Measurements from ENCODE around the gene SUFU.
A peak's percentile ranks its signal among the peaks of the same experiment; 100 is the strongest.

SUFU gene

GRCh38 chr10:102633848-102634247 lies 130.1 kb downstream of the SUFU start:
- DNase-seq (ENCODE audit: low spot score), result no peak
- in situ Hi-C loops (cut with MboI; ENCODE audit: low pct_unique_long_range_greater_than_20kb, low sequenced_read_pairs, unreplicated experiment), result no loop called here
- TF ChIP-seq CTCF (IDR thresholded peaks at IDR 0.05; ENCODE audit: extremely low read depth, insufficient read depth, missing control alignments), result no peak

- in situ Hi-C loops (cut with MboI; ENCODE audit: low pct_unique_long_range_greater_than_20kb, low sequenced_read_pairs, unreplicated experiment), result no loop called here
- TF ChIP-seq CTCF (IDR thresholded peaks at IDR 0.05; ENCODE audit: extremely low read depth, insufficient read depth, missing control alignments), result no peak
- no peak for DNase-seq (ENCODE audit: low spot score)
Measured at GRCh38 chr10:102634686-102635085, 130.9 kb downstream of the SUFU start.

DNA sequence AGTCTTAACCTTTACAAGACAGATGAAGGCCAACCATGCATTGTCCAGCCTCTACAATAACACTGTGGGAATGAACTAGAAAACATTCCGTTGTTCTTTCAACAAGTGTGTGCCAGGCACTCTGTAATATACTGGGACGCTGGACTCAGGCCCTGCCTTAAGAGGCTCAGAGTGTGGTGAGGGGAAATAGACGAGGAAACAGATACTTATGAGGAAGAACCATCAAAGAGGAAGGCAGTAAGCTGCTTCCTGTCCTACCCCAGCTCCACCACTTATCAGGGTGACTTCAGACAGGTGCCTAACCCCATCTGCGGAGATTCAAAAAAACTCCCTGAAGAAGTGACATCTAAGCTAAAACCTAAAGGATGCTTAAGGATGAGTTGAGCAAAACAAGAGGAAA lies 131.6 kb downstream of the SUFU start:
- DNase-seq (ENCODE audit: low spot score), result no peak
- no peak for TF ChIP-seq CTCF (IDR thresholded peaks at IDR 0.05; ENCODE audit: extremely low read depth, insufficient read depth, missing control alignments)
- in situ Hi-C loops (cut with MboI; ENCODE audit: low pct_unique_long_range_greater_than_20kb, low sequenced_read_pairs, unreplicated experiment), result no loop called here

DNA sequence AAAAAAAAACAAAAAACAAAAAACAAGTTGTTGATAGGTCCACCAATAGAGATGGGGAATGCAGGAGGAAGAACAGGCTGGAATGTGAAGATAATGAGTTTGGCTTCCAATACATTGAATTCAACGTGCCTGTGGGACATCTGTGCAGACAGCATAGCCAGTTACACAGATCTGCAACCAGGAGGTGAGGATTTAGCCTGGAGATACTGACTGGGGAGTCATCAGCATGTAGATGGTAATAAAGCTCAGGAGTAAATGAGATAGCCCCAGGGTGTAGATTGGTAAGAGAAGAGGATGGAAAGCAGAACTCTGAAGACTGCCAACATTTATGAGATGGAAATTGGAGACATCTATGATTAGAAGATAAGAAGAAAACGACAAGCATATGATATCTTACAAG lies 135.8 kb downstream of the SUFU start:
- DNase-seq (ENCODE audit: low spot score), result no peak
- in situ Hi-C loops (cut with MboI; ENCODE audit: low pct_unique_long_range_greater_than_20kb, low sequenced_read_pairs, unreplicated experiment), result no loop called here
- no peak for TF ChIP-seq CTCF (IDR thresholded peaks at IDR 0.05; ENCODE audit: extremely low read depth, insufficient read depth, missing control alignments)

GRCh38 chr10:102641402-102641801 lies 137.6 kb downstream of the SUFU start:
- in situ Hi-C loops (cut with MboI; ENCODE audit: low pct_unique_long_range_greater_than_20kb, low sequenced_read_pairs, unreplicated experiment), result no loop called here
- TF ChIP-seq CTCF (IDR thresholded peaks at IDR 0.05; ENCODE audit: extremely low read depth, insufficient read depth, missing control alignments), result no peak
- DNase-seq (ENCODE audit: low spot score), result no peak

- in situ Hi-C loops (cut with MboI; ENCODE audit: low pct_unique_long_range_greater_than_20kb, low sequenced_read_pairs, unreplicated experiment), result no loop called here
Measured at GRCh38 chr10:102641880-102642735, 138.3 kb downstream of the SUFU start.

More at GRCh38 chr10:102641880-102642735, 138.3 kb downstream of the SUFU start:
- peak; percentile 98 for DNase-seq (ENCODE audit: low spot score)
- no peak for TF ChIP-seq CTCF (IDR thresholded peaks at IDR 0.05; ENCODE audit: extremely low read depth, insufficient read depth, missing control alignments)

All from GM13977 (cell line).